Amygdala (tissue), 56 donors: ENCODE measurements around the gene UMODL1.
"Not testable (repeated sequence)": the region's sequence is repeated elsewhere in the genome, so short reads cannot be mapped to it uniquely, and the experiment has no call there.

Experiments
- DNase-seq, 56 donors: peaks; one replicate each; lab custom pipeline; 2025; lab: John Stamatoyannopoulos, UW

UMODL1 gene

DNA sequence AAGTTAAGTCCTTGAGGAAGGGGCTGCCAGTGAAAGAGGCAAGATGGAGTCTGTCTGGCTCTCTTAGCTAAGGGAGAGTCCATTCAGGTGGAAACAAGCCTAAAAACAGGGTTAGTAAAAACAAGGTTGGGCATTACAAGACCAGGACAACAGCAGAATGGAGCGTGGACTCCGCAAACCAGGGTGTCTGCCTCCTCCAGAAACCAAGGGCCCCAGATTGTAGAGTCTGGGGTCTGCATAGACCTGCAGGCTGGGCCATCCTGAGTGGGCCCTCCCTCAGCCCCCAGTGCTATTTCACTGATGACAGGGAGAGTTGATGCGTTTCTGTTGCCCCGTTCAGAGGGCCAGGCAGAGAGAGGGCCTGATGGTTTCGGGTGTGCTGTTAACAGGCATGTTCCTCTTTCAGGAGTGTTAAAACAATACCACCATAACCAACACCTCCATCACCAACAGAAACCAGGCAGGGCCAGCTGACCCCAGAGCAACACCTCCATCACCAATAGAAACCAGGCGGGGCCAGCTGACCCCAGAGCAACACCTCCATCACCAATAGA is 6.6 kb downstream of the UMODL1 start:
- not testable (repeated sequence) for DNase-seq

DNA sequence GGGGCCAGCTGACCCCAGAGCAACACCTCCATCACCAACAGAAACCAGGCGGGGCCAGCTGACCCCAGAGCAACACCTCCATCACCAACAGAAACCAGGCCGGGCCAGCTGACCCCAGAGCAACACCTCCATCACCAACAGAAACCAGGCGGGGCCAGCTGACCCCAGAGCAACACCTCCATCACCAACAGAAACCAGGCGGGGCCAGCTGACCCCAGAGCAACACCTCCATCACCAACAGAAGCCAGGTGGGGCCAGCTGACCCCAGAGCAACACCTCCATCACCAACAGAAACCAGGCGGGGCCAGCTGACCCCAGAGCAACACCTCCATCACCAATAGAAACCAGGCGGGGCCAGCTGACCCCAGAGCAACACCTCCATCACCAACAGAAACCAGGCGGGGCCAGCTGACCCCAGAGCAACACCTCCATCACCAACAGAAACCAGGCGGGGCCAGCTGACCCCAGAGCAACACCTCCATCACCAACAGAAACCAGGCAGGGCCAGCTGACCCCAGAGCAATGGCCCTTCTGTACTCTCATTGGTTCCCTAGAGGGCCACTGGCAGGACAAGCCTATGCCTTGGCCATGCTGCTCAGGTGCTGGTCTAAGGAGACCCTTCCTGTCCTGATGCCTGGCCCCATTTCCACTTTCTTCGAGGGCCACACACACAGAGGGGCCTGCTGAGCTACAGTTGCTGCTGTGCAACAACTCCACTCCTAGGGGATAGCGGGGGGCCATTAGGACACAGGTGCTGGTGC is 7.3 kb downstream of the UMODL1 start:
- not testable (repeated sequence) for DNase-seq

- DNase-seq: no peak
Observed at GRCh38 chr21:42079008-42079938, 8.2 kb downstream of the UMODL1 start.

DNA sequence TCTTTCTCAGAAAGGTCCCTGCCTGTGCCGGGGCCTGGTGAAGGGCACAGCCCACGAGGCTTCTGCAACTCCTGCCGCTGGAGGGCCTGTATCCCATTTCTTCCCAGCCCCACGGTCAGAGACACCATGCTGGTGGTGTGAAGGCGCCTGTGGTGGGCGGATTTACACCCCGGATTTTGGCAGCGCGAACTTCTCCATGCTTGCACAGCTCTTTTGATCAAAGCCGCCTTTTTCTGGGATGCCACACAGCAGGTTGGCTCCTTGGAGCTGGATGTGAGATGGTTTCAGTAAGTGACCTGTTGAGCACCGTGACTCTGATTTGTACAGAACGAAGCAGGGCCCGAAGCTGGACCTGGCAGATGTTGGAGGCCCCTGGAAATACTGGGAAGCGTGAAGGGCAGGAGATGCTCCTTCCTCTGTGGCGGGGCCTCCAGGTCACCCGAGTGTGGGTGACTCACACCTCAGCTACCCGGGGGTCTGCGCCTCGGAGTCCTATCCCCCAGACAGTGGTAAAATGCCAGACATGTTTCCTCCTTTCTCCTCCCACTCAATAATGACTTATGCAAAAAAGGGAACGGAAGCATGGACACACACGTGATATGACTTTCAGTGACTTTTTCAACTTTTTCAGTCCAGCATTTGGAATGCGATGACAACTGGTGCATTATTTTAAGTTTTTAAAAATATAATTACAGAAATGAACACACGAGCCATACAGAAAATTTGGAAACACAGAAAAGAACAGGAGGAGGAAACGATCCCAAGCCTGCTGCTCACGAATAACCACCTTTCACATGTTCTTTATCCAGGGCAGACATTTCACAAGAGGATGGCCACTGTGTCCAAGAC is 9.0 kb downstream of the UMODL1 start:
- DNase-seq: no peak

DNA sequence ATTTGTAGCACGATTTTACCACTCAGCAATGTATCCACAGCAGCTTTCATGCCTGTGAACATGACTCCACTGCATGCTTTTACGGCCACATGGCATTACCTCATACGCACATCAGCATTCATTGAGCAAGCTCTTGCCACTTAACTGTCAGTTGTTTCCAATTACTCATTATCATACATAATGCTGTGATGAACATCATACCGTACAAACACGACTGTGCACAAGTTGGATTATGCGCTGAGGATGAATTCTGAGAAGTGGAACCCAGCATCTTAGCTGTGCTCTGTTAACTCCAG is 9.6 kb downstream of the UMODL1 start:
- DNase-seq: peak in 2 of 56 donors; percentile 7 to 37

DNA sequence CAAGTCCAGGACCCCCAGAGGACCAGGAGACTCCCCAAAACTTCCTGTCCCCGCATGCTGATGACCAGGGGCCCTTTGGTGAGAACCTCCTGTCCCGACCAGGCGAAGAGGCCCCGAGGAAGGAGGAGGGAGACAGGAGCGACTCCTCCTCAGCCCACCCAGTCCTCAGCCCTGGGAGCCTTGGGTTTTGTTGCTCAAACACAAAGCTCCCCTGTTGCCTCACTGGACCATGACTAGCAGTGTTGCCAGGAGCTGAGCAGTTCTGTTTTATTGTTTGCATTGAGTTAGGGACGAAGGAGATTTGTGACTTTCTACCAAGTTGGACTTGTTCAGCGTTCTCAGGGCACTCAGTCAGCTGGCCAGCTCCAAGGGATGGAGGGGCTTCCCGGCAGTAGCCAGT is 10.0 kb downstream of the UMODL1 start:
- peak in 4 of 56 donors; percentile 33 to 49 (median 35) for DNase-seq

DNA sequence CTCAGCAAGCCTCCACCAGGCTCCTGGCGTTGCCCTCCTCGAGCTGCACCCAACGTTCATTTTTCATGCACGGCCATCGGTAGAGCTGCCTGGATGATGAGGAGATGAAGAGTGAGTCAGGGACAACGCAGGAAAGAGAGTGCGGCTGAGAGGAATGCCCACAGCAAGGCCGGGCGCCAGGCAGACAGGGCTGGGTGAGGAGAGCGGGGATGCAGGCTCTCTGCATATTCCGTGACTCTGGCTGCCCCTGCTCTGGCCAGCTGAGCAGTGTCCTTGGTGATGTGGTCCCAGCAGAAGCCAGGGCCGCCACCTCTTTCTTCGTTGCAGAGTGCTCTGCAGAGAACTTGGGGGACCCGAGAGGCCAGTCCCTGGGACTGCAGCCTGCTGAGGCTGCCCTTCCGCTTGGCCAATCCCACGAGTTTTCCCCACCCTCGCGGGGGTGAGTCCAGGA is 10.8 kb downstream of the UMODL1 start:
- peak in 1 of 56 donors; percentile 13 for DNase-seq

- no peak for DNase-seq
Observed at GRCh38 chr21:42082501-42083360, 11.6 kb downstream of the UMODL1 start.

DNA sequence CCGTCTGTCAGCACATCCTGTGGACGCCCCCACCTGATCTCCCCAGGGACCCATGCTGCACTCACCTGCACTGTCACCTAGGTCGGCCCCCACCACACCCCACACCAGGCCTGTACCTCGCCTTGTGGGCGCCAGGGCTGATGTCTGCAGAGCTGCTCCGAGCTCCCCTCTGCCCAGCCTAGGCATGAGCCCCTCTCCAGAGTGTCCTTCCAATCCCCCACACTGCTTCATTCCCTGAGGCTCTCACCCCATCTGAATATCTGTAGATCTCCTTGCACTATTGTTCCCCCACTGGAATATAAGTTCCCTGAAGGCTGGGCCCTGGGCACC is 12.2 kb downstream of the UMODL1 start:
- no peak for DNase-seq

GRCh38 chr21:42084079-42084478 is 13.0 kb downstream of the UMODL1 start:
- DNase-seq: no peak

DNA sequence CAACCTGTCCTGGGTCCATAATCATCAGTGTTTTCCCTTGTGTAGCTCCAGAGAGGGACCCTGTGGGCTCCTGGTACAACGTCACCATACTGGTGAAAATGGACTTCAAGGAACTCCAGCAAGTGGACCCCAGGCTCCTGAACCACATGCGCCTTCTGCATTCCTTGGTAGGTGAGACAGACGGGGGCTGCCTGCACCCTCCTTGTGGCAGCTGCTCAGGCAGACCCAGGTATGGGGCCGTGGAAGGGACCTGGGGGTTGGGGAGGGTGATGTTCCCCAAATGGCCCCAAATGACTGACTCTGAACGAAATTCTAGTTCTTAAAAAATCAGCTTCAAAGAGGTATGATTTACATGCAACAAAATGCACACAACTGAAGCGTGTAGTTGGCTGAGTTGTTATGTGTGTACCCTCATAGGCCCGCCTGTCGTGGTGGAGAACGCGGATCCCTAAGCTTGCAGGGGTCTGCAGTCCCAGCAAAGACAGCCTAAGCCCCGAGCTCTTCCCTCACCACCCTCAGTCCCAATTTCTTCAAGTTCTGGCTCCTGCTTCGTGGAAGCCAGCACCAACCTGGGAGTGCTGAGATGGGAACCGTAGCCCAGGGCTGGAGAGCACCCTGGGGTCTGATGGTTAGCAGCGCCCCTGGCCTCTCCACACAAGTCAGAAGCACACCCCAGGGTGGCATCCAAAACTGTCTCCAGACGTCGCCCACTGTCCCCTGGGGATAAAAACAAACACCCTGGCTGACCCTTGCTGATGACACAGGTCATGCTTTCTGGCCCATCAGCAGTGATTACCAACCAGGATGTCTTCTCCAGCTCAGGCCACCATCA is 14.3 kb downstream of the UMODL1 start:
- no peak for DNase-seq

- DNase-seq: no peak
Observed at GRCh38 chr21:42086969-42087368, 15.9 kb downstream of the UMODL1 start.

GRCh38 chr21:42088148-42088547 is 17.0 kb downstream of the UMODL1 start:
- no peak for DNase-seq

DNA sequence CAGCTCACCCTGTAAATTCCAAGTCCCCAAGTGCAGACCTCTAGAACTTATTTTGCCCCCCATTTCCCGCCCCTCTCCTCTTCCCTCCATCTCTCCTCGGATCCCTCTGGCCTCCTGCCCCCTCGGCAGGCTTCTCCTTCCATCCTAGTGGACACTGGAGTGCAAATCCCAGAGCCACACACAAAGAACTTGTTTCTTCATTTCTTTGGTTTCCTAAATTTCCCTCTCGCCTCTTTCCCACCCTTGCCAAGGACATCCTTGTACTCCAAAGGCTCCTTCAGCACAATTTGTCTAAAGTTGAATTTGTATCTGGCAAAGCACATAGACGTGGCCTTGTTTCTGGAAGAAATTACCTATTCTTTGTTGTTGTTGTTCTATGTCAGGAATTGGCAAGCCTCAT is 17.5 kb downstream of the UMODL1 start:
- DNase-seq: no peak

- DNase-seq: no peak
Observed at GRCh38 chr21:42089093-42089631, 18.0 kb downstream of the UMODL1 start.

DNA sequence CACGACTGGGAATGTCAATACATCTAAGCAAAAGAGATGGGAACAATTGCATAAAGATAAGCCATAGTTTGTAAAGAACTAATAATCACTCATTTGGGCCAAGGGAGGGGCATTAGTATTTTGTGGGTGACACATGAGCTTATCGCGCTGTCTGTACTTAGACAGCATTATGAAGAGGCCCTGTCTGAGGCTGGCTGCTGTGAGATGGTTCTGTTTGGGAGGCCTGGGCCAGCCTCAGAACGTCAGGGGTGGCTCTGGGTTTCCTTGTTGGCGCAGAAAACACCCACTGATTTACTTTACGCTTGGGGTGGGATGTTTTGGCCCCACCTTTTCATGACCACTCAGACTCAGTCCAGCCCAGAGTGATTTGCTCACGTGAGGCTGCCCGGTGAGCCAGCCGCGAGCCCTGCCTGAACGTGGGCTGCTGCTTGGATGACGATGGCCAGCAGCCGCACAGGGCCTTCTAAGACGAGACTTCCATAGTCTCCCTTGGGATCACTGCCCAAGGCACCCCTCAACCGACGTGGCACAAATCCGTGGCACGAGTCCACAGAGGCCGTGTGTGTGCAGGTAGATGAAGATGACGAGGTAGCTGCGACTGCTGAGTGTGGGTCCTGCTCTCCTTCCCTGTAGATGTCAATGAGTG is 18.7 kb downstream of the UMODL1 start:
- DNase-seq: no peak

DNA sequence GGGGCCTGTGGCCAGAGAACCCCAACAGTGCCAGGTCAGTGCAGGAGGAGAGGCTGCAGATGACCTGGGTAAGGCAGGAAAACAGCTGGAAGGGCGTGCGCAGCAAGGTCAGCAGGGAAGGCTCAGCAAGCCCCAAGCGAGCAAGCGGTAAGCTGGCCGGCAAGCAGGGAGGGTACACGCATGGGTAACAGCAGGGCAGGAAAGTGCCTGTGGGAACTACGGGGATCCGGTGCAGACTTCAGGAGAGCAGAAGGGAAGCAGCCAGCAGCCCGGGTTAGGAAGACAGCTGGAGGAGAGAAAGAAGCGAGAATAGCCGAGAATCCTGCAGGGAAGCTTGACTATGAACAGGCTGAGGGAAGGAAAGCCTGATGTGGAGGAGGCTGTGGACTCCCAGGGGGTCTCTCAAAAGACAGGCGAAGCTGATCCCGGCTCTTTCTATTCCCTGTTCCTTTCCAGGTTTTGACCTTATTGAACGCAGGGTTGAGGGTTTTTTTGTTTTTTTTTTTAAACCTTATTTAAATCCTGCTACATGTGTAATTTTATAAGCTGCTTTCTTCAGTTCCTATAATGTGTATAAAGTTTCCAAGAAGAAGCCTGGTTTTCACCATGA is 20.9 kb downstream of the UMODL1 start:
- no peak for DNase-seq

- DNase-seq: no peak
Observed at GRCh38 chr21:42092771-42093170, 21.7 kb downstream of the UMODL1 start.
